Fibroblast of villous mesenchyme (primary cell): ENCODE data around the gene SMC6. TPM values are rescaled to one million over a fixed set of nuclear protein-coding genes. Genes with fewer than 3 reads are reported as not detected.

ENCODE experiments used
- DNase-seq: peaks from one replicate; pipeline ENCODE4 v3.0.0-alpha.2; 2010; ENCODE audit warnings: low read depth
- H3K4me3 ChIP-seq: 2 replicates; pipeline ENCODE4 v1.5.1; 2011; ENCODE audit warnings: low read depth, mild to moderate bottlenecking, low read length
- CTCF ChIP-seq: IDR thresholded peaks from 2 replicates; pipeline ENCODE4 v1.5.1; 2012; ENCODE audit warnings: low read depth, mild to moderate bottlenecking, low read length; ENCODE audit not compliant: insufficient read depth
- total RNA-seq: library from RNA; depleted of rRNA; stranded (reverse); fragments of >200 nt; gene quantifications from 2 replicates; pipeline ENCODE4 v1.2.3, GENCODE V29; 2012

Gene SMC6
- total RNA-seq, 1 donor, result 20.7 TPM

GRCh38 chr2:17719562-17720371, 33.8 kb downstream of the SMC6 start:
- peak; percentile 83 for TF ChIP-seq CTCF
- H3K4me3 ChIP-seq, result no peak overlapping the region
- DNase-seq, result peak; percentile 34

- no peak overlapping the region for H3K4me3 ChIP-seq
- no peak for TF ChIP-seq CTCF
- DNase-seq, result no peak
Observed at GRCh38 chr2:17718689-17719088, 34.9 kb downstream of the SMC6 start.

- no peak overlapping the region for H3K4me3 ChIP-seq
- TF ChIP-seq CTCF, result no peak
- no peak for DNase-seq
Observed at GRCh38 chr2:17717666-17718065, 35.9 kb downstream of the SMC6 start.

GRCh38 chr2:17713291-17713690, 40.3 kb downstream of the SMC6 start:
- no peak for TF ChIP-seq CTCF
- DNase-seq, result no peak
- H3K4me3 ChIP-seq, result no peak overlapping the region

GRCh38 chr2:17710547-17711248, 42.9 kb downstream of the SMC6 start:
- no peak overlapping the region for H3K4me3 ChIP-seq
- no peak for TF ChIP-seq CTCF

GRCh38 chr2:17709897-17710296, 43.7 kb downstream of the SMC6 start:
- no peak for TF ChIP-seq CTCF
- DNase-seq, result no peak
- no peak overlapping the region for H3K4me3 ChIP-seq

More at GRCh38 chr2:17710547-17711248, 42.9 kb downstream of the SMC6 start:
- DNase-seq, result no peak

- no peak for DNase-seq
- no peak overlapping the region for H3K4me3 ChIP-seq
- no peak for TF ChIP-seq CTCF
Observed at GRCh38 chr2:17708501-17708900, 45.1 kb downstream of the SMC6 start.
